Activated CD4-positive, CD25-positive, alpha-beta regulatory T cell (primary cell): ENCODE results near the gene DAPK3.
"Not testable (repeated sequence)": the region's sequence is repeated elsewhere in the genome, so short reads cannot be mapped to it uniquely, and the experiment has no call there.

Source experiments
- DNase-seq, 4 experiments: peaks; one replicate each; lab custom pipeline; 2025; lab: John Stamatoyannopoulos, UW

Gene DAPK3

DNA sequence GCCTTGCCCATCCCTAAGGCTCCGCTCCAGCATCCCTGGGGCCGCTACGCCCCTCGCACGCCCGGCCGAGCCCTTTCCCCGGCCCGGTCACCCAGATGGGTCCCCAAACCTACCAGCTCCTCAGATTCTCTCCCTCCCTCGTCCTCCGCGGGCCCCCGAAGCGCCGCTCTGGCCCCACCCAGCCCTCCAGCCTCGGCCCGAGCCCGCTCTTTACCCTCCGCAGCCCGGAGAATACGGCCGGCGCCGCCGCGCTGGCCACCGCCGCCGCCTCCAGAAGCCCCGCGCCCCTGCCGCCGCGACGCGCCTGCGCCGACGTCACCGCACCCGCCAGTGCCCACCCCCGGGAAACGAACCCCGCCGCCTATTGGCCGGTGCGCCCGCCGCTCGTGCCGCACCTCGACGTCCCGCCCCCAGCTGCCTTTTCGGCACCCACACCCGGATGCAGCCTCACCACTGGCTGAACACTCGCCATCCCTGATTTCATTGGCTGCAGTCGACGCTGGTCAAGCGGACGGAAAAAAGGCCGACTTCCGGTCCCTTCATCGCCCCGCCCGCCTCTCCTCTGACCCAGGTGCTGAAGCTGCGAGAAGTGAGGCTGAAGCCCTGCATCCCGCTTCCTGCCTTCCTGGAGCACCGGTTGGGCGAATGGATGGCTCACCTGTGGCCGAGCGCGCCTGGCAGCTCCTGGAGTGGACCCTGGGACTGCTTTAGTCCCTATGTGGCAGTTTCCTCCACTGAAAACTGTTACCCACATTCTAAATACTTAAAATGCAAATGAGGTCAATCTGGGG is at the start of gene DAPK3:
Gene DAPK3 (minus strand): TSS at position 292 of the 791 bp plus-strand sequence. CDS start 1,364 bp downstream, outside the sequence.
- peak; percentile 83 to 87 (median 85) for DNase-seq

GRCh38 chr19:4019578-4019977 is 48.7 kb upstream of the DAPK3 start:
- no peak for DNase-seq

GRCh38 chr19:4018775-4019504 is 48.0 kb upstream of the DAPK3 start:
- no peak for DNase-seq

- no peak for DNase-seq
Observed at GRCh38 chr19:4018140-4018613, 47.3 kb upstream of the DAPK3 start.

GRCh38 chr19:4016903-4017638 is 46.2 kb upstream of the DAPK3 start:
- no peak for DNase-seq

DNA sequence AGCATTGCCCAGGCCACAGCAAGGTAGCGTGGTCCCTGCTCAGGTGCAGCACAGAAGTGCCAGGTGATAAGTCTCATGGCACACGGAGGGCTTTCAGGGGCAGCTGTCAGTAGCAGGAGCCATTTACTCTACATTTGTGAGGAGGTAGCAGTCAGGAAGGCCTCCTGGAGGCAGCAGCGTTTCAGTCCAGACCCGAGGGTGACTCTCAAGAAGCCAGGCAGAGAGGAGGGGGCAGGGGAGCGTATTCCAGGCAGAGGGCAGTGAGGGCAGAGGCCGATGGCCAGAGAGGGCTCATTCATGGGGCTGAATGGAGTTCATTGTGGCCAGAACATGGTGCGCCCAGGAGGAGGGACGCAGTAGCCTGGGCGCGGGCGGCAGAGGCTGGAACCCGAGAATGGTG is 45.6 kb upstream of the DAPK3 start:
- no peak for DNase-seq

DNA sequence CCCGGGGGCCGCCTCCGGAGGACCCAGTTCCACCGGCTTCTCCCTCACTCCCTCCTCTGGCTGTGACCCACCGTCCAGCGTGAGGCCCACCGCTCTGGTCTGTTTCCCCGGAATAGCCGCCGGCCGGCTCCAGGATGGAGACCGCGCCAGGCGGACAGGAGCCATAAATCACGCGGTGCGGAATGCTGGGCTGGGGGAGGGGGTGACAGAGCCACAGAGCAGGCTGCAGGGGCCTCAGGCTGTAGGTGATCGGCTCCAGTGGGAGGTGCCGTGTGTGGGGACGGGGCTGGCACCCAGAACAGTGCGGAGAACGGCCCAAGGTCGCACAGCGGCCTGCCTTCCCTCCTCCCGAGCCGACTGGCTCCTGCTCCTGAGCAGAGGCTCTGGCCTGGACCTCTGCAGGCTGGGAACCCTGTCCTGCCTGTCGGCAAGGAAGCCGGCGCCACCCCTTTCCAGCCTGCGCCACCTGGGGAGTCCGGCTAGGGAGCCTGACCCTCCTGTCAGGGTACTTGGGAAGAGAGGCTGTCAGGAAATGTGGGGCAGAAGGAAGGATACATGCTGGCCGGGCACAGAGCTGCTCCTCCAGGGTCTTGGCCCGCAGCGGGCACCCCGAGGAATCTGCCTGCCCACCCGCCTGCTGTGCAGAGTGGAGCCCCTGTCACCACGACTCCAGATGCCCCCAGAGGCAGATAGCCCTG is 45.0 kb upstream of the DAPK3 start:
- DNase-seq: no peak

DNA sequence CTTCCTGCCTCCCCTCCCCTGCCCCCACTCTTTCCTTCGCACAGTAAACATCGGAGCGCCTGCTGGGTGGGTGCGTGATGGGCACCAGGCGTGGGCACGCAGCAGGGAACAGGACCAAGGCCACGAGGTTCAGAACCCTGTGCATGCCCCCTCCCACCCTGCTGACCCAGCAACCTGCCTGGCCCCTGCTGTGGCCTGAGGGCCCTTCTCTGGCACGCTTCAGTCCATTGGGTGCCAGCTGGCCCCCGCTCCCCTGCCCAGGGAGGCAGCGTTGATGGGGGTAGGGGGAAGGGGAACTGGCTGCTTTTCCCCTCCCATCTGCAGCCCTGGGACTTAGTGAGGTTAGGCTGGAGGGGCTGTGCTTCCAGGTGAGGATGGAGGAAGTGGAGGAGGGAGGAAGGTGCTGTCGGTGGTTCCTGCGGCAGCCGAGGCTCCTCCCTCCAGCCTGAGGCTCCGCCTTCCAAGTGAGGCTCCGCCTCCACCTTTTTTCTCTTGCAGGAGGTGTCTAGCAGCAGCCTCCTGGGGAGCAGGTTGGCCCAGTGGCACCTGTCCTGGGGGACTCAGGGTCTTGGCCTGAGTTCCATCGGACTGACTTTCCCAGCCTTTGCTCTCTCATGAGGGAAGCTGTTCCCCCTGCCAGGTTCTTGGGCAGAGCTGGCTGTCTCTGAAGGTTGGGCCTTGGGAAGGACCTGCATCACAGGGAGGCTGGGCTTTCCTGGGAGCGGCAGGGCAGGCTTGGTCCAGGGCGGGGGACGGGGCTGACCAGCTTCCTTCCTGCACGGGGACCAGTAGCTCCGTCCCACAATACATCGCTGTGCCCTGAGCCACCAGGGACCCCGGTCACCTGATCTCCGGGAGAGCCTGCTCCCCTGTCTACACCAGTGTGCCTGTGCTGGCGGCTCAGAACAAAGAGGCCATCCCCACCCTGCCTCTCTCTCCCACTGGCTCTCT is 43.9 kb upstream of the DAPK3 start:
- DNase-seq: no peak

DNA sequence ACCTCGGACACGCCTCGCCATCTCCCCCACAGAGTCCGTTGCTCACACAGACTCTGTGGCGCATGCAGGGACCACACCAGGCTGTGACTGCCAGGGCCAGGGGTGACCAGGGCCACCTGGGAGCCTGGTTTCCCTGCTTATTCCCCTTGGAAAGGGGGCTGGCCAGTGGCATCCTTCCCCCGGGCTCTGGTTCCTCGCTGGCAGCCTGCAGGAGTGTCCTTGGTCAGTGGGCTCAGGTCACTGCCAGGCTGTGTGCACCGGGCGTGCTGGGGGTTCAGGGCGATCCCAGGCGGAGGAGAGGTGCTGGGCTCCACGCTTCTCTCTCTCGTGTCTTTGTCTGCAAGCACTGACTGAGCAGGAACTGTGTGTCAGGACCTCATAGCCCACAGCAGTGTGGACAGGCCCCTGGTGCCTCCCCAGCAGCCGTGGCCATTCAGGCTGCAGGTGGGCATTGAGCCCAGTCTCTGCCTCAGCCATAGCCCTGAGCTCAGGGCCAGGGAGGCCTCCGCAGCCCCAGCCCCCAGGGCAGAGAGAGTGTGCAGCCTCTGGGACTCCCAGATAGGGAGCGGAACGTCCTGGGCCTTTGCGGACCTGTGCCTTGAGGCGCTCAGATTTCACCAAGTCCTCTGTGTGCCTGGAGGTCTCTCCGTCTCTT is 43.1 kb upstream of the DAPK3 start:
- DNase-seq: no peak

DNA sequence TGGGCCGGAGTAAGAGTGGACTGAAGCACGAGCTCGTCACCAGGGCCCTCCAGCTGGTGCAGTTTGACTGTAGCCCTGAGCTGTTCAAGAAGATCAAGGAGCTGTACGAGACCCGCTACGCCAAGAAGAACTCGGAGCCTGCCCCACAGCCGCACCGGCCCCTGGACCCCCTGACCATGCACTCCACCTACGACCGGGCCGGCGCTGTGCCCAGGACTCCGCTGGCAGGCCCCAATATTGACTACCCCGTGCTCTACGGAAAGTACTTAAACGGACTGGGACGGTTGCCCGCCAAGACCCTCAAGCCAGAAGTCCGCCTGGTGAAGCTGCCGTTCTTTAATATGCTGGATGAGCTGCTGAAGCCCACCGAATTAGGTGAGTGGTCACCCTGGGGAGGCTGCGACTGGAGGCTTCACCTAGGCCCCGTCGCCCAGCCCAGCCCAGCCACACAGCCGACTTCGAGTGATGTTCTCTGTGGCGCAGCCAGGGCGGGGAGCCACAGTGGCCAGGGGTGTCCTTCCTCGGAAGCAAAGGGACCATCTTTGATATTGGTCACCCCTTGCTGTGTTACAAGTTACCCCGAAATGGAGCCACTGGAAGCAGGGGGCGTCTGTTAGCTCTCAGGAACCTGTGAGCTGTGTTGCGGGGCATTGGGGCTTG is 42.2 kb upstream of the DAPK3 start:
- DNase-seq: no peak

DNA sequence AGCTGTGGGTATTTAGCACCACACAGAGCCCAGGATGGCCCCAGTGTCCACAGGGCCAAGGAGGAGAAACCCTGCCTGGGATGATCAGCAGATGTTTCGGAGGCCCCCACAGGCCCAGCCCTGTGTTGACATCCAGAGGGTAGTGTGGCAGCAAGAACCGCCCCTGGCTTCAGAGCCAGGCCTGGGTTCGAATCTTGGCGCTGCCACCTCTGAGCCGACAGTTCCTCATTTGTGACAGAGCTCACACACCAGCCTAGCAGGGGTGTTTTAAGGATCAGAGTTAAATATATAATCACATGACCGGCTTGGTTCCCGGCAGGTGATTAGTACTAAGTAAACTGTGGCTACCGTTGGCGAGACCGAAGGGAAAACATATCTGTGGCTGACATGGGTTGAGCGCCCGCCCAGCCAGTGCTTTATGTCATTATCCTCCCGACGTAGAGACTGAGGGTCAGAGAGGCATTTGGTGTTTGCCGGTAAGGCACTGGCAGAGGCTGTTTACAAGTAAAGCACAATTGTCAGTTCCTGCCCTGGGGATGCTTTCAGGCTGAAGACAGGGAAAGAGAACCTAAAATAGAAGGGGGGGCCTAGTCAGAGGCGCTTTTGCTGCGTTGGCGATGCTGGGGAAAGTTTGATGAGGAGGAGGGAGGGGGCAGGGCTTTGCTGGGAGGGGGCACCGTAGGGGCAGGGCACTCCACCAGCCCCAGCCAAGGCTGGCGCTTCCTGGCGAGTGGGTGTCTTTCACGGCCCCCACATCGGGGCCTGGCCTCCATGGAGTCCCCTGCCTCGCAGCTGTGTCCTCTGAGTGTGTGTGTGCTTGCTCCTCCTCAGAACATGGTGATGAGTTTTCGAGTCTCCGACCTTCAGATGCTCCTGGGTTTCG is 41.4 kb upstream of the DAPK3 start:
- DNase-seq: no peak

GRCh38 chr19:4011430-4011829 is 40.5 kb upstream of the DAPK3 start:
- not testable (repeated sequence) for DNase-seq

GRCh38 chr19:4010808-4011110 is 39.9 kb upstream of the DAPK3 start:
- DNase-seq: no peak

DNA sequence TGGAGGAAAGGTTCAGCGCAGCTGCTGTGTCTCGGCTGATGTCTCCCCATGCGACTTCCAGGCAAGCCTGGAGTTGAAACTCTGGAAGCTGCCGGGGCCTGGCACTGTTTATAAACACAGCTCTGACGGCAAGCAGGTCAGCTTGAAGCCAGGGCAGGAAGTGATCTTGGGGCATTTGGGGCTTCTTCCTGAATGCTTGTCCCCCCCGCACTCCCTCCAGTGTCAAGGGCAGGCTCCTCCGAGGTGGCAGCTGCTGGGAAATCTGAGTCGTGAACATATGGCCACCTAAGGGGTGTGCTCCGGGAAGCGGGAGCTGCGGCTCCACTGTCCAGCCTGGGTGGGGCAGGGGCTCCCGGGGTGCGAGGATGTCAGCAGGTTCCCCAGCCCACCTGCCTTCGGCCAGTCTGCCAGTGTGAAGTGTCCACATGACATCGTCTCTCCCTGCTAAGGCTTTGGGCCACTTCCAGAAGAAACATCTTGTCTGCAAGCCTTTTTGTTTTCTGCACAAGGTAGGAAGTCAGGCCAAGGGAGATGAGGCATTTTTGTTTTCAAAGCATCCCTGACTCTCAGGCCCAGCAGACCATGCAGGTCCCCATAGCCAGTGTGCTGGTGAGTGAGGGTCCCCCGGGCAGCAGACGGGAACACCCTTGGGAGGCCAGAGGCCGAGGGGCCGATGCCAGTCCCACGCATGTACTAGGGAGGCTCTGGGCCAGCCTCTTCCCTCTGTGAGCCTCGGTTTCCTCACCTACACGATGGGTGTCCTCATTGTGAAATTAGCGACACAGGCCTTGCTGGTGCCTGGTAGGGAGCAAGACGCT is 39.3 kb upstream of the DAPK3 start:
- no peak for DNase-seq

DNA sequence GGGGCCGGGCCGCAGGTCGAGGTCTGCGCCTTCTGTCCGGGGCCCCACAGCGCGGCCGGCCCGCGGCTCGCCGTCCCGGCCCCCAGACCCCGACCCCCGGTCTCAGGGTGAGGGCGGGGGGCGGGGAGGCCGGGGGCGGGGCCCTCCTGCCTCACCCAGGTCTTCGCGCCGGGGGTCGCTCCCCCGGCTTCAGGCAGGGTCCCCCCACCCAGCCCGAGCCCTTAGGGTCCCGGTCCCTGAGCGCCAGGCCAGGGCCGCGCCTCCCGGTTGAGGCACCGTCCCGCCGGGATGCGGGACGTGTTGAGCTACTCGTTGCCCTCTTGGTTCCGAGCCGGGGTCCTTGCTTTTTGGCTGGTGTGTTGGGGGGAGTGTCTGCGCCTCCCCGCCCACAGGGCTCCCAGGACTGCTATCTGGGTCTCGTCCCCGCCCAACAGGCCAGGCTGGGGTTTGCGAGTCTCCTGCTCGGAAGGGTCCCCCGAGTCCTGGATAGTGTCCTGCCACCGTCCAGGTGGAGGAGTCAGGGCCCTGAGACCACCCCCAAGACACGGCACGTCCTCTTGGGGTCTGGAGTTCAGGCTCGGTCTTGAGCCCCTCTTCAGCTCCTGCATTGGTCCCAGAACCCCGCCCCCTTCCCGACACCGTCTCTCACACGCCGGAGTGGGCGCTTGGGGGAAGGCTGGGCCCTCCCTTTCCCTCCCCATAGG is 37.1 kb upstream of the DAPK3 start:
- DNase-seq: no peak

- DNase-seq: peak; percentile 92 to 98 (median 96)
Observed at GRCh38 chr19:4007021-4007835, 36.3 kb upstream of the DAPK3 start, which contains the start of gene PIAS4. Gene PIAS4, plus strand, starts transcription at chr19:4007736. Its CDS starts 25 bp downstream, at chr19:4007761.
